K562 (cell line): ENCODE measurements around the gene TCF12. TPM values are rescaled to one million over a fixed set of nuclear protein-coding genes. Genes with fewer than 3 reads are reported as not detected.

Experiments
- ATAC-seq: fragments of 200-7000 bp; cut with Tn5 transposase; 3 replicates; pipeline ENCODE4 v1.9.1; 2020; ENCODE audit warnings: moderate library complexity
- BruUV-seq: library from RNA; stranded (reverse); fragments of 400-500 nt; replicated peaks from 2 replicates; lab custom pipeline; 2021; lab: Mats Ljungman, UMichigan
- CTCF ChIA-PET: fragments of 300-600 bp; formaldehyde crosslinking; extraction: SDS; loops from one replicate; lab custom pipeline; 2021; ENCODE audit warnings: low intra/inter-chr PET ratio; lab: Yijun Ruan, JAX
- POLR2A ChIA-PET: fragments of 300-600, 350-650 bp; sonication (Branson Sonifier 250); formaldehyde crosslinking; extraction: SDS; loops from one replicate; lab custom pipeline; 2021; ENCODE audit warnings: antibody characterized with exemption, inconsistent platforms; lab: Yijun Ruan, JAX
- DNase-seq, 4 experiments: peaks; one replicate each; pipeline versions ENCODE4 v3.0.0 to v3.0.0-alpha.2; 2011 to 2018; ENCODE audit warnings: low spot score in 3 of 4, mixed read lengths in 3 of 4; ENCODE audit errors: extremely low read depth in 1 of 4
- FAIRE-seq: peaks from 2 replicates; lab custom pipeline; 2011; peaks lifted over from hg19 to GRCh38; lab: Jason Lieb, UNC
- H2AFZ ChIP-seq: 2 replicates; pipeline ENCODE4 v1.6.0; 2011; ENCODE audit warnings: low read depth, low read length, control low read depth, inconsistent platforms
- H3K27ac ChIP-seq: fragments of 200-600 bp; 3 replicates; pipeline ENCODE4 v1.8.0; 2011; ENCODE audit warnings: low read depth, mild to moderate bottlenecking, control low read depth, inconsistent platforms, low read length, moderate library complexity, mixed read lengths; ENCODE audit errors: extremely low read depth
- H3K27me3 ChIP-seq, 2 experiments: fragments of 300-600 bp in 1 of 2; 2 replicates in 1 of 2; 3 replicates in 1 of 2; pipeline versions ENCODE4 v1.6.0 to v1.8.0; 2011; ENCODE audit warnings: inconsistent platforms in 2 of 2, low read length in 2 of 2, mild to moderate bottlenecking in 1 of 2, mixed read lengths in 1 of 2, moderate library complexity in 1 of 2; ENCODE audit not compliant: control insufficient read depth in 2 of 2, insufficient read depth in 2 of 2
- H3K36me3 ChIP-seq: fragments of 300-600 bp; 3 replicates; pipeline ENCODE4 v1.8.0; 2011; ENCODE audit warnings: mild to moderate bottlenecking, low read length, inconsistent platforms; ENCODE audit not compliant: control insufficient read depth, insufficient read depth
- H3K4me1 ChIP-seq, 2 experiments: fragments of 200-600 bp in 1 of 2; replicated peaks in 1 of 2; 2 replicates in 1 of 2; 3 replicates in 1 of 2; pipeline versions ENCODE4 v1.5.1 to v1.8.0; 2011; ENCODE audit warnings: inconsistent platforms in 2 of 2, low read length in 2 of 2, mild to moderate bottlenecking in 1 of 2, mixed read lengths in 1 of 2, moderate library complexity in 1 of 2; ENCODE audit not compliant: control insufficient read depth in 2 of 2, insufficient read depth in 2 of 2
- H3K4me2 ChIP-seq: 2 replicates; pipeline ENCODE4 v1.6.1; 2011; ENCODE audit warnings: low read length, control low read depth, inconsistent platforms, mixed read lengths; ENCODE audit not compliant: insufficient read depth
- H3K4me3 ChIP-seq: fragments of 200-600 bp; sonication (generic), shearing (Covaris generic); 2 replicates; pipeline ENCODE4 v1.5.1; 2016; ENCODE audit warnings: control low read depth, inconsistent platforms
- H3K79me2 ChIP-seq: fragments of 200-600 bp; 3 replicates; pipeline ENCODE4 v1.8.0; 2011; ENCODE audit warnings: low read length, inconsistent platforms; ENCODE audit not compliant: control insufficient read depth, insufficient read depth
- H3K9ac ChIP-seq, 2 experiments: 2 replicates each; pipeline versions ENCODE4 v1.6.0 to v1.6.1; 2011; ENCODE audit warnings: low read depth in 2 of 2, low read length in 2 of 2, control low read depth in 1 of 2, inconsistent platforms in 1 of 2, mild to moderate bottlenecking in 1 of 2, mixed read lengths in 1 of 2; ENCODE audit not compliant: insufficient read depth in 1 of 2
- H3K9me1 ChIP-seq: one replicate; pipeline ENCODE4 v1.6.0; 2011; ENCODE audit warnings: inconsistent platforms, mild to moderate bottlenecking, low read length, moderate library complexity; ENCODE audit not compliant: control insufficient read depth, insufficient read depth
- H3K9me3 ChIP-seq: replicated peaks from 2 replicates; pipeline ENCODE4 v1.5.1; 2011; ENCODE audit warnings: low read depth, low read length, inconsistent platforms; ENCODE audit not compliant: control insufficient read depth, insufficient read depth
- H4K20me1 ChIP-seq: replicated peaks from 2 replicates; pipeline ENCODE4 v1.6.1; 2011; ENCODE audit warnings: low read length, inconsistent platforms, mixed read lengths; ENCODE audit not compliant: control insufficient read depth, insufficient read depth
- ATF3 ChIP-seq, 2 experiments: fragments of 450-650 bp in 1 of 2; sonication (generic) in 1 of 2; formaldehyde crosslinking in 1 of 2; IDR thresholded peaks in 1 of 2; conservative IDR thresholded peaks in 1 of 2; 2 replicates each; pipeline versions ENCODE4 v1.6.1 to v1.8.1; 2016 to 2023; ENCODE audit warnings: mild to moderate bottlenecking in 2 of 2, moderate library complexity in 2 of 2, inconsistent platforms in 1 of 2, missing genetic modification reagents in 1 of 2
- BCL6 ChIP-seq: fragments of 250-450 bp; sonication (Bioruptor Pico); IDR thresholded peaks from 2 replicates; pipeline ENCODE4 v1.4.0; 2020
- CBX3 ChIP-seq, 2 experiments: IDR thresholded peaks; 1 replicate in 1 of 2; 2 replicates in 1 of 2; pipeline ENCODE4 v1.6.1; 2012; ENCODE audit warnings: inconsistent platforms in 2 of 2, low read length in 2 of 2, borderline replicate concordance in 1 of 2, control low read depth in 1 of 2
- CHD1 ChIP-seq: fragments of 200-600 bp; sonication (generic); IDR thresholded peaks from one replicate; pipeline ENCODE4 v1.6.1; 2012; ENCODE audit warnings: mild to moderate bottlenecking, moderate library complexity, low read length, inconsistent platforms
- IRF1 ChIP-seq: sonication (generic); formaldehyde crosslinking; IDR thresholded peaks from 2 replicates; pipeline ENCODE4 v1.8.0; 2022; ENCODE audit warnings: missing genetic modification reagents, mild to moderate bottlenecking, borderline replicate concordance
- JUN ChIP-seq, 2 experiments: sonication (generic) in 1 of 2; formaldehyde crosslinking in 1 of 2; IDR thresholded peaks; 2 replicates each; pipeline versions ENCODE4 v1.6.1 to v1.8.0; 2012 to 2022; ENCODE audit warnings: borderline replicate concordance in 2 of 2, mild to moderate bottlenecking in 2 of 2, improper control_type of control experiment in 1 of 2, low read depth in 1 of 2, low read length in 1 of 2, missing genetic modification reagents in 1 of 2
- JUND ChIP-seq, 2 experiments: IDR thresholded peaks; 2 replicates in 1 of 2; 3 replicates in 1 of 2; pipeline ENCODE4 v1.6.1; 2011; ENCODE audit warnings: borderline replicate concordance in 2 of 2, low read depth in 2 of 2, low read length in 2 of 2, improper control_type of control experiment in 1 of 2, missing biosample characterization in 1 of 2, missing genetic modification characterization in 1 of 2, missing genetic modification reagents in 1 of 2
- RCOR1 ChIP-seq, 2 experiments: IDR thresholded peaks; 2 replicates each; pipeline ENCODE4 v1.6.1; 2012; ENCODE audit warnings: low read depth in 2 of 2, low read length in 2 of 2, borderline replicate concordance in 1 of 2, improper control_type of control experiment in 1 of 2
- ZNF324 ChIP-seq: fragments of 250-450 bp; sonication (Bioruptor Pico); IDR thresholded peaks from 2 replicates; pipeline ENCODE4 v1.4.0; 2020; ENCODE audit warnings: mild to moderate bottlenecking
- ZNF586 ChIP-seq: fragments of 450-650 bp; formaldehyde crosslinking; conservative IDR thresholded peaks from 2 replicates; pipeline ENCODE4 v1.4.0; 2020; ENCODE audit warnings: mild to moderate bottlenecking, moderate library complexity
- ZNF589 ChIP-seq: fragments of 200-800 bp; sonication (Bioruptor generic); IDR thresholded peaks from 2 replicates; pipeline ENCODE4 v1.6.1; 2016; ENCODE audit warnings: low read depth, missing genetic modification characterization, missing compliant biosample characterization
- WGBS: fragments of 100-300 bp; shearing (Covaris generic); methylation state at CpG from one replicate; pipeline ENCODE4 v1.1.6; 2016; ENCODE audit warnings: low coverage, mixed read lengths; ENCODE audit not compliant: insufficient coverage; ENCODE audit errors: missing lambda C conversion rate; 5-methylcytosine and 5-hydroxymethylcytosine counted together
- in situ Hi-C: fragments of 300-500 bp; cut with MboI; formaldehyde crosslinking; loops from 4 replicates; pipeline ENCODE4 v1.15.0; 2018; ENCODE audit warnings: inconsistent platforms, mixed read lengths
- intact Hi-C: fragments of 100-400 bp; cut with micrococcal nuclease; formaldehyde crosslinking; loops from 2 replicates; pipeline ENCODE4 v1.14.2; 2022
- polyA plus RNA-seq, 8 experiments: library from polyadenylated mRNA; depleted of rRNA in 4 of 8; stranded (reverse) in 5 of 8; unstranded in 3 of 8; fragments of >200 nt; fragmentation: Nextera tagmentation in 2 of 8; fragmentation: Illumina TruSeq in 1 of 8; extraction: Ambion mirVana in 2 of 8; extraction: Trizol in 1 of 8; gene quantifications; 2 replicates each; pipeline versions ENCODE4 v1.2.1 to v1.2.3, GENCODE V29; 2011 to 2014; ENCODE audit warnings: inconsistent platforms in 1 of 8, missing spikeins in 1 of 8
- total RNA-seq, 7 experiments: library from RNA; depleted of rRNA in 6 of 7; stranded (reverse); fragments of >200 nt in 6 of 7; fragmentation: Illumina TruSeq in 2 of 7; extraction: Trizol in 2 of 7; gene quantifications; 2 replicates each; pipeline versions ENCODE4 v1.2.1 to v1.2.3, GENCODE V29; 2011 to 2021; ENCODE audit warnings: low replicate concordance in 1 of 7
- TF ChIP-seq, protein P1 (sequence below): sonication (generic); formaldehyde crosslinking; IDR thresholded peaks from 2 replicates; pipeline ENCODE4 v1.8.0; 2023; ENCODE audit warnings: mild to moderate bottlenecking, missing genetic modification reagents
- TF ChIP-seq, protein P2 (sequence below): fragments of 250-450 bp; sonication (Bioruptor Pico); IDR thresholded peaks from 2 replicates; pipeline ENCODE4 v1.8.0; 2021; ENCODE audit warnings: moderate library complexity, mild to moderate bottlenecking, inconsistent platforms

Gene TCF12
- total and polyA plus RNA-seq, 9 of the 15 experiments (the other 6 are each of a cell fraction or from before 2014, with no cell fraction given), result 10.5 to 132 (median 52.9) TPM

DNA sequence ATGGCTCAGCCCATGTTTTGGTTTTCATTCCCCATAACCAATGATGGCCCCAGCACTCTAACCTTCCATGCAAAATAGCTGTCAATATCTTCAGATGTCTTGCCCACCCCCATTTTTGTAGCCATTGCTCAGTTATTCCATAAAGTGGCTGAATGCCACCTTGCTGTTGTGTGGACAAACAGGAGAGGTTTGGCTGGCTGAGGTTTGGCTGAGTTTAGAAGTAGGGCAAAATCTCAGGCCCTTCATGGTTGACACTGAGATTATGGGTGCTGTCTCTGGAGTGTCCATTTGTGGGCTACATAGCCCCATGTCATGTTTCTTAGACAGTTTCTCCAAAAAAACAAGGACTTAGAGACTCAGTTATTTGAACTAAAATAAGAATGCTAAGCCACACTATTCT lies 96.9 kb downstream of the TCF12 start (continued):
- TF ChIP-seq RCOR1 (IDR thresholded peaks at IDR 0.05; ENCODE audit: borderline replicate concordance in 1 of 2, low read depth in 2 of 2, low read length in 2 of 2) (no peak), CBX3 (IDR thresholded peaks at IDR 0.05; ENCODE audit: borderline replicate concordance in 1 of 2, low read length in 2 of 2) (no peak), ZNF586 (no peak), CHD1 (no peak), BCL6 (no peak)
- TF ChIP-seq, protein P1, sequence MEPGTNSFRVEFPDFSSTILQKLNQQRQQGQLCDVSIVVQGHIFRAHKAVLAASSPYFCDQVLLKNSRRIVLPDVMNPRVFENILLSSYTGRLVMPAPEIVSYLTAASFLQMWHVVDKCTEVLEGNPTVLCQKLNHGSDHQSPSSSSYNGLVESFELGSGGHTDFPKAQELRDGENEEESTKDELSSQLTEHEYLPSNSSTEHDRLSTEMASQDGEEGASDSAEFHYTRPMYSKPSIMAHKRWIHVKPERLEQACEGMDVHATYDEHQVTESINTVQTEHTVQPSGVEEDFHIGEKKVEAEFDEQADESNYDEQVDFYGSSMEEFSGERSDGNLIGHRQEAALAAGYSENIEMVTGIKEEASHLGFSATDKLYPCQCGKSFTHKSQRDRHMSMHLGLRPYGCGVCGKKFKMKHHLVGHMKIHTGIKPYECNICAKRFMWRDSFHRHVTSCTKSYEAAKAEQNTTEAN (CRISPR knock-in tag), result no peak

GRCh38 chr15:57015897-57016296 lies 97.5 kb downstream of the TCF12 start:
- Histone ChIP-seq H3K9ac (no peak overlapping the region), H3K27me3 (no peaks in the 10 kb centered on the region), H3K9me1 (no peaks in the 10 kb centered on the region), H3K4me3 (no peak overlapping the region), H3K4me2 (no peak overlapping the region), H2AFZ (no peak overlapping the region), H3K79me2 (peaks cover 61% of the 10 kb centered on the region), H4K20me1 (no peaks in the 10 kb centered on the region; the same call in 1 of the 2 replicates), H3K4me1 (peaks cover 0 to 3% of the 10 kb centered on the region in 2 experiments; a peak in 2 of 5 replicates), H3K36me3 (no peaks in the 10 kb centered on the region), H3K9me3 (no peaks in the 10 kb centered on the region), H3K27ac (no peak overlapping the region)
- TF ChIP-seq IRF1 (CRISPR knock-in tag) (no peak), ZNF589 (CRISPR knock-in tag) (no peak), JUN (IDR thresholded peaks at IDR 0.05; ENCODE audit: borderline replicate concordance, low read depth, low read length) (0 out of 2 replicates have a peak, but pooled peaks have one; percentile 25), JUN (CRISPR knock-in tag; IDR thresholded peaks at IDR 0.05; ENCODE audit: borderline replicate concordance) (no peak), ZNF324 (CRISPR knock-in tag) (no peak), ATF3 (IDR thresholded peaks at IDR 0.05) (peak; percentile 57; the same call in 1 of the 2 replicates), ATF3 (CRISPR knock-in tag; conservative IDR thresholded peaks at IDR 0.05) (no peak), JUND (IDR thresholded peaks at IDR 0.05; ENCODE audit: borderline replicate concordance, low read depth, low read length) (peak; percentile 38; the same call in 1 of the 2 replicates), JUND (tag; IDR thresholded peaks at IDR 0.05; ENCODE audit: borderline replicate concordance, low read depth, low read length) (no peak)
- TF ChIP-seq, protein P2, sequence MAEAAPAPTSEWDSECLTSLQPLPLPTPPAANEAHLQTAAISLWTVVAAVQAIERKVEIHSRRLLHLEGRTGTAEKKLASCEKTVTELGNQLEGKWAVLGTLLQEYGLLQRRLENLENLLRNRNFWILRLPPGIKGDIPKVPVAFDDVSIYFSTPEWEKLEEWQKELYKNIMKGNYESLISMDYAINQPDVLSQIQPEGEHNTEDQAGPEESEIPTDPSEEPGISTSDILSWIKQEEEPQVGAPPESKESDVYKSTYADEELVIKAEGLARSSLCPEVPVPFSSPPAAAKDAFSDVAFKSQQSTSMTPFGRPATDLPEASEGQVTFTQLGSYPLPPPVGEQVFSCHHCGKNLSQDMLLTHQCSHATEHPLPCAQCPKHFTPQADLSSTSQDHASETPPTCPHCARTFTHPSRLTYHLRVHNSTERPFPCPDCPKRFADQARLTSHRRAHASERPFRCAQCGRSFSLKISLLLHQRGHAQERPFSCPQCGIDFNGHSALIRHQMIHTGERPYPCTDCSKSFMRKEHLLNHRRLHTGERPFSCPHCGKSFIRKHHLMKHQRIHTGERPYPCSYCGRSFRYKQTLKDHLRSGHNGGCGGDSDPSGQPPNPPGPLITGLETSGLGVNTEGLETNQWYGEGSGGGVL (CRISPR knock-in tag), result no peak
- ATAC-seq (no peak), DNase-seq (no peak), FAIRE-seq (no peak)
- in situ Hi-C loops (no loop called here), intact Hi-C loops (loop anchor here (5.0 to 10.0 kb wide), 3 partner anchors 121 to 291 kb away; no protein-coding TSS in a partner anchor)
- WGBS, result 27% methylated on average over 2 of the region's 2 CpGs
- CTCF ChIA-PET, result no interaction called here
- POLR2A ChIA-PET, result no interaction called here
- BruUV-seq, result no TSS peak
